ENCODE results near the gene CACNG3.

Gene CACNG3

DNA sequence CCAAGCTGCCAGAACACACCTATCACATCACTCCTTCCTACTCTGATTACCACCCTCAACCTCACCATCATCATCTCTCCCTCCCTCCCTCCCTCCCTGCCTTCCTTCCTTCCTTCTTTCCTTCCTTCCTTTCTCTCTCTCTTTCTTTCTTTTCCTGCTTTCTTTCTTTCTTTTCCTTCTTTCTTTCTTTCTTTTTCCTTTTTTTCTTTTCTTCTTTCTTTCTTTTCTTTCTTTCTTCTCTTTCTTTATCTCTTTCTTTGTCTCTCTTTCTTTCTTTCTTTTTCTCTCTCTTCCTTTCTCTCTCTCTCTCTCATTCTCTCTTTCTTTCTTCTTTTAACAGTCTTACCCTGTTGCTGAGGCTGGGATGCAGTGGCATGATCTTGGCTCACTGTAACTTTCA, 59.2 kb downstream of the CACNG3 start:
- no peak for TF ChIP-seq POLR2A (IDR thresholded peaks at IDR 0.05; ENCODE audit: extremely low read depth, insufficient read length)
- TF ChIP-seq, protein P1, sequence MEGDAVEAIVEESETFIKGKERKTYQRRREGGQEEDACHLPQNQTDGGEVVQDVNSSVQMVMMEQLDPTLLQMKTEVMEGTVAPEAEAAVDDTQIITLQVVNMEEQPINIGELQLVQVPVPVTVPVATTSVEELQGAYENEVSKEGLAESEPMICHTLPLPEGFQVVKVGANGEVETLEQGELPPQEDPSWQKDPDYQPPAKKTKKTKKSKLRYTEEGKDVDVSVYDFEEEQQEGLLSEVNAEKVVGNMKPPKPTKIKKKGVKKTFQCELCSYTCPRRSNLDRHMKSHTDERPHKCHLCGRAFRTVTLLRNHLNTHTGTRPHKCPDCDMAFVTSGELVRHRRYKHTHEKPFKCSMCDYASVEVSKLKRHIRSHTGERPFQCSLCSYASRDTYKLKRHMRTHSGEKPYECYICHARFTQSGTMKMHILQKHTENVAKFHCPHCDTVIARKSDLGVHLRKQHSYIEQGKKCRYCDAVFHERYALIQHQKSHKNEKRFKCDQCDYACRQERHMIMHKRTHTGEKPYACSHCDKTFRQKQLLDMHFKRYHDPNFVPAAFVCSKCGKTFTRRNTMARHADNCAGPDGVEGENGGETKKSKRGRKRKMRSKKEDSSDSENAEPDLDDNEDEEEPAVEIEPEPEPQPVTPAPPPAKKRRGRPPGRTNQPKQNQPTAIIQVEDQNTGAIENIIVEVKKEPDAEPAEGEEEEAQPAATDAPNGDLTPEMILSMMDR (IDR thresholded peaks at IDR 0.05; ENCODE audit: low read depth, low read length) = no peak
- TF ChIP-seq MYC (IDR thresholded peaks at IDR 0.05; ENCODE audit: low read depth, low read length) = no peak
- TF ChIP-seq, protein P2, sequence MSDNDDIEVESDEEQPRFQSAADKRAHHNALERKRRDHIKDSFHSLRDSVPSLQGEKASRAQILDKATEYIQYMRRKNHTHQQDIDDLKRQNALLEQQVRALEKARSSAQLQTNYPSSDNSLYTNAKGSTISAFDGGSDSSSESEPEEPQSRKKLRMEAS (IDR thresholded peaks at IDR 0.05; ENCODE audit: low read depth, low read length) = no peak
- DNase-seq (ENCODE audit: low read depth) = no peak
- H3K4me3 ChIP-seq (ENCODE audit: low read depth, low read length) = no peak overlapping the region

DNA sequence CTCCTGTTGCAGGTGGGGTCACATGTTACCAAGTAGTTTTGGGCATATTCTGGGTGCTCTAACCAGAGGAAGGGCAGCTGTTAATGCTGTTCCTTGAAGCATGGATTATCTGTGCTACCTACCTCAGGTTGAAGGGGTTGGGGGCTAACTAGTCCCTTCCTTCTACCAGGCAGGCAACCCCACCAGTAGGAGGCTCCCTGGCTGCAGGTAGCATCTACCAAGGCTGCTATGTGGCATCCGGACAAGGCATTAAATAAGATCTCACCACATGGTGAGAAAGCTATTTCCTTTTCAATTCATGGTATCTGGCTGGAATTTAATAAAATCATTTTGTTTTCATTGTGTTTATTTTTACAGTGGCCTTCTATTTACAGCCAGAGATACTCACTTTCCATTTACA, 62.5 kb downstream of the CACNG3 start:
- DNase-seq (ENCODE audit: low read depth) = no peak
- H3K4me3 ChIP-seq (ENCODE audit: low read depth, low read length) = no peak overlapping the region
- TF ChIP-seq POLR2A (IDR thresholded peaks at IDR 0.05; ENCODE audit: extremely low read depth, insufficient read length) (no peak), MYC (IDR thresholded peaks at IDR 0.05; ENCODE audit: low read depth, low read length) (no peak)
- TF ChIP-seq, protein P2 (IDR thresholded peaks at IDR 0.05; ENCODE audit: low read depth, low read length) = no peak
- TF ChIP-seq, protein P1 (IDR thresholded peaks at IDR 0.05; ENCODE audit: low read depth, low read length) = no peak

DNA sequence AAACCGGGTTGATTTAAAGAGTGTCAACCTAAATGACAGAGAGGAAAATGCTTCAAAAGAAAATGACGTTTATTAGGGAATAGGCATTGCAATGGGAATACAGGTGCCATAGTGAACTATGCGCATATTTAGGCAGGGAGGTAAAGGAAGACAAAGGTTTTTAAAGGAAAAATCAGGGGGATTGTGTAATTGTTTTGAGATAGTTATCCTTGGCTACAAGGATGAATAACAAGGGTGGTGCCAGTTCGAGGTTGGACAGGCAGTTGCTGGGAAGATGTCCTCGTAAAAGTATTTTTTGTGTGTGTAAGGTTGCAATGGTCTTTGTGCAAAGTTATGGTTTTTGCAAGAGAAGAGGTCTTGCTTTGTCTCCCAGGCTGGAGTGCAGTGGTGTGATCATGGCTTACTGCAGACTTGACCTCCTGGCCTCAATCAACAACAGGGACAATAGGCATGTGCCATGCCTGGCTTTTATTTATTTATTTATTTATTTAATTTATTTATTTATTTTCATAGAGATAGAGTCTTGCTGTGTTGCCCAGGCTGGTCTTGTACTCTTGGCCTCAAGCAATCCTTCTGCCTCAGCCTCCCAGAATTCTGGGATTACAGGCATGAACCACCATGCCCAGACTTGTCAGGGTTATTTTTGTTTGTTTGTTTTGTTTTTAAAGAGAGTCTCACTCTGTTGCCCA, 63.1 kb downstream of the CACNG3 start:
- H3K4me3 ChIP-seq (ENCODE audit: low read depth, low read length) = no peak overlapping the region
- no peak for DNase-seq (ENCODE audit: low read depth)
- TF ChIP-seq MYC (IDR thresholded peaks at IDR 0.05; ENCODE audit: low read depth, low read length) (no peak), POLR2A (IDR thresholded peaks at IDR 0.05; ENCODE audit: extremely low read depth, insufficient read length) (no peak)
- TF ChIP-seq, protein P1 (IDR thresholded peaks at IDR 0.05; ENCODE audit: low read depth, low read length) = no peak
- TF ChIP-seq, protein P2 (IDR thresholded peaks at IDR 0.05; ENCODE audit: low read depth, low read length) = no peak

DNA sequence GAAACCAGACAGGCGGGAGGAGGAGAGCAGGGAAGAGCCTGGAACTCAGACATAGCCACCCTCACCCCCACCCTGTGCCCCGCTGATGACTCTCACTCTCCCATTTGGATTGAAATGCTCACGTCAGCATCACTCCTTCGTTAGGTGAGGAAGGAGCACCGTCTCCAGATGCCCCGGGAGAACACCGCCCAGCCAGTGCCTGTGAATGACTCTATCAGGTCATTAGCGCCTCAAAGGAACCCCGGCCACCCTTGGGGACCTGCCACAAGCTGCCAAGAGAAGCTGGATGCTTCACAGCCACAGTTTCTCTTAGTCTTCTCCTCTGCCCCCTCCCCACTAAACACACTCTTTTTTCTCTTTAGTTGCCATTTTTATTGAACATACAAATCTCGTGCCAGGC, 66.0 kb downstream of the CACNG3 start:
- DNase-seq (ENCODE audit: low read depth) = no peak
- TF ChIP-seq, protein P1 (IDR thresholded peaks at IDR 0.05; ENCODE audit: low read depth, low read length) = no peak
- TF ChIP-seq, protein P2 (IDR thresholded peaks at IDR 0.05; ENCODE audit: low read depth, low read length) = no peak
- TF ChIP-seq MYC (IDR thresholded peaks at IDR 0.05; ENCODE audit: low read depth, low read length) = no peak
- no peak for TF ChIP-seq POLR2A (IDR thresholded peaks at IDR 0.05; ENCODE audit: extremely low read depth, insufficient read length)
- no peak overlapping the region for H3K4me3 ChIP-seq (ENCODE audit: low read depth, low read length)

DNA sequence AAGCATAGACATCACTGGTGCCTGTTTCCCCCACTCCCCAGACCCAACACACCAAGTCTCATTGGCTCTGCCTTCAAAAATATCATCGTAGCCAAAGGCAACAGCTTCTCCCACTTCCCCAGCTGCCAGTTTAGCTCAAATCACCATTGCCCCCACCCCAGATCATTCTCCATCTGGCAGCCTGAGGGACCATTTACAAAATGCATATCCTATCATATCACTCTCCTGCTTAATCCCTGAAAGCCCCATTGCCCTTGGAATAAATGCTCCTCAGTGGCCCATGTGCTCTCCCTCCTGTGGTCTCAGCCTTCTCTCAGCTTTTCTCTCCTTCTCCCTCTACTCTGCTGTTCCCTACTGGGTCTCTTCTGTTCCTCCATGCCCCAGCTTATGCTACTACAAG, 68.3 kb downstream of the CACNG3 start:
- no peak for DNase-seq (ENCODE audit: low read depth)
- TF ChIP-seq, protein P2 (IDR thresholded peaks at IDR 0.05; ENCODE audit: low read depth, low read length) = no peak
- TF ChIP-seq MYC (IDR thresholded peaks at IDR 0.05; ENCODE audit: low read depth, low read length) (no peak), POLR2A (IDR thresholded peaks at IDR 0.05; ENCODE audit: extremely low read depth, insufficient read length) (no peak)
- TF ChIP-seq, protein P1 (IDR thresholded peaks at IDR 0.05; ENCODE audit: low read depth, low read length) = no peak
- no peak overlapping the region for H3K4me3 ChIP-seq (ENCODE audit: low read depth, low read length)

All from NB4 (cell line).